Caco-2 (cell line): ENCODE results near the gene SH2D2A. TPM values are rescaled to one million over a fixed set of nuclear protein-coding genes. Genes with fewer than 3 reads are reported as not detected.

Source experiments
- BruUV-seq: library from RNA; stranded (reverse); fragments of 400-500 nt; replicated peaks from 2 replicates; lab custom pipeline; 2021; lab: Mats Ljungman, UMichigan
- CTCF ChIA-PET: fragments of 300-600 bp; sonication (Branson Sonifier 250); formaldehyde crosslinking; loops from one replicate; lab custom pipeline; 2022; ENCODE audit warnings: antibody characterized with exemption; lab: Charles Lee
- POLR2A ChIA-PET: fragments of 300-600 bp; sonication (Branson Sonifier 250); formaldehyde crosslinking; loops from one replicate; lab custom pipeline; 2022; ENCODE audit warnings: antibody characterized with exemption; lab: Charles Lee
- DNase-seq, 2 experiments: peaks; one replicate each; pipeline versions ENCODE4 v3.0.0 to v3.0.0-alpha.2; 2020 to 2022
- H3K27me3 ChIP-seq: replicated peaks from 2 replicates; pipeline ENCODE4 v1.6.0; 2011; ENCODE audit warnings: low read length; ENCODE audit not compliant: control insufficient read depth, insufficient read depth
- H3K36me3 ChIP-seq: 2 replicates; pipeline ENCODE4 v1.5.1; 2011; ENCODE audit warnings: low read length; ENCODE audit not compliant: control insufficient read depth, insufficient read depth
- H3K4me1 ChIP-seq: fragments of 250-450 bp; sonication (Bioruptor Pico); 2 replicates; pipeline ENCODE4 v1.5.1; 2020; ENCODE audit warnings: mild to moderate bottlenecking
- H3K4me3 ChIP-seq: 2 replicates; pipeline ENCODE4 v1.5.1; 2011; ENCODE audit warnings: low read depth, mild to moderate bottlenecking, control low read depth, low read length
- H3K9me3 ChIP-seq: fragments of 250-450 bp; sonication (Bioruptor Pico); 2 replicates; pipeline ENCODE4 v1.5.1; 2020; ENCODE audit warnings: mild to moderate bottlenecking, moderate library complexity
- H3K27ac Mint-ChIP-seq: one replicate; pipeline ENCODE4 v1.8.0; 2022; ENCODE audit warnings: mixed read lengths; ENCODE audit not compliant: unreplicated experiment
- H3K27me3 Mint-ChIP-seq: one replicate; pipeline ENCODE4 v1.8.0; 2022; ENCODE audit warnings: mixed read lengths; ENCODE audit not compliant: insufficient read depth, unreplicated experiment
- H3K36me3 Mint-ChIP-seq: one replicate; pipeline ENCODE4 v1.8.0; 2022; ENCODE audit warnings: mild to moderate bottlenecking, mixed read lengths; ENCODE audit not compliant: insufficient read depth, unreplicated experiment
- H3K4me1 Mint-ChIP-seq: one replicate; pipeline ENCODE4 v1.8.0; 2022; ENCODE audit warnings: low read depth, mixed read lengths; ENCODE audit not compliant: unreplicated experiment
- H3K4me3 Mint-ChIP-seq: one replicate; pipeline ENCODE4 v1.8.0; 2022; ENCODE audit warnings: mild to moderate bottlenecking, moderate library complexity, mixed read lengths; ENCODE audit not compliant: unreplicated experiment
- H3K9me3 Mint-ChIP-seq: one replicate; pipeline ENCODE4 v1.8.0; 2022; ENCODE audit warnings: mixed read lengths; ENCODE audit not compliant: unreplicated experiment
- CTCF ChIP-seq, 2 experiments: fragments of 200-600 bp in 1 of 2; IDR thresholded peaks; 1 replicate in 1 of 2; 2 replicates in 1 of 2; pipeline versions ENCODE4 v1.5.1 to v1.8.0; 2011 to 2022; ENCODE audit warnings: antibody characterized with exemption in 1 of 2, control low read depth in 1 of 2, inconsistent platforms in 1 of 2, low read depth in 1 of 2, low read length in 1 of 2, mild to moderate bottlenecking in 1 of 2, moderate library complexity in 1 of 2; ENCODE audit not compliant: insufficient read depth in 1 of 2, severe bottlenecking in 1 of 2, unreplicated experiment in 1 of 2
- intact Hi-C: fragments of 100-400 bp; cut with micrococcal nuclease; formaldehyde crosslinking; loops from one replicate; pipeline ENCODE4 v1.10.0; 2022; ENCODE audit not compliant: unreplicated experiment
- total RNA-seq: library from RNA; stranded (reverse); gene quantifications from 2 replicates; pipeline ENCODE4 v1.2.3, GENCODE V29; 2022

SH2D2A gene
- total RNA-seq, 1 experiment from 2014 or later = 5.5 TPM

DNA sequence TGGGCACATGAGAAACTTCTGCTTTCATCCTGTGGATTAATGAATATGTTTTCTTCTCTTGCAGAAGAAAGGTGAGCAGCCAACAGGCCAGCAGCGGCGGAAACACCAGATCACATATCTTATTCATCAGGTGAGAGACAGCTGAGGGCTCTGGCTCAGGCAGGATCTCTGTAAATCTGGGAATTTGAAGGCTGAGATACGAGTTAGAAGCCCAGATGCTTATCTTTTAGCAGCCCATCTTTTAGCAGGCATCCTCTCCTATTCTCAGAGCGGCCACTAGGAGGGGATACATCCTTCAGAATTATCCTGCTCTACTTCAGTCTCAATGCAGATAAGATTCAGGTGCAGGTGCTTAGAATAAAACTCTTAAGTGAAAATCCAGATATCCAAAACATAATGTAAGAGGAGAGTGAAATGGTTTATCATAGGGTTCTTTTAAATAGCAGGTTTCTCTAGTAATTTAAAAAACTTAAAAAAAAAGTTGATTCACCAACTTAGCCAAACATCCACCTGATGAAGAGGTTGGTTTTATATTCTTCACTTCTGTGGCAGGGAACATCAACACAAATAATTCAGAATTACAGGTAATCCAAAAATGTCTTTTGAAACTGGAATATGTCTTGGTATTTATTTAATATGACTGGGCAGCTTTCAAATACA is 19.3 kb downstream of the SH2D2A start:
- POLR2A ChIA-PET = no interaction called here

DNA sequence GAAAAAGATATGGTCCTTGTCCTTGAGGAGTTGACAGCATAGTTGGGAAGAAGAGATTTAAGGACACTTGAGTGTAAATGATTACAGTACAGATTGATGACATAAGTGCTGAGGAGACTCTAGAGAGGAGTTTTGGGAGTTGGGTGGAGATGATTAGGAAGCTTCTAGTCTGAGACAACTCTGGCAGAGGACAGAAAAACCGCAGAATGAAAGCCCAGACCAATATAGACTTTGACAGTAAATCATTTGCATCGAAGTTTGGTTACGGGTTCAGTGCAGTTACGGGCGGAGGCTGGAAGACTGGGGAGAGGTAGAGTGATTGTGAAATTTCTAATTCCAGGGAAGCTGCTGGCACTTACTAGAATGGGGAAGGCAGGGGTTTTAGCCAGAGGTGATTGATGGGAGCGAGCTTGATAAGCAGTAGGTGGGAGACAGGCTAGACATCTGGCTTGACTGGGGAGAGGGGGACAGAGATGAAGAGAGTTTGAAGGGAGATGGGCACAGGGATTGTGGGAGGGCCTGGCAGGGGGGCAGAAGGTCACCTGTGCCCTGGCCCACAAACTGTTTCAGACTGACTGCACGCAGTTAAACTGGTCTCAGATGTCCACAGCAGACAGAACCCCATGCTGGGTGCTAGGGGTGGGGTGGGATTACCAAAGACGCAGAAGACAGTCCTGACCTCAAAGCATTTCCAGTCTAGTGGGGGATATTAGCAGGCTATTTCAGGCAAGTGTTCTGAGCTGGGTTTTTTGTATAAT is 20.1 kb downstream of the SH2D2A start:
- Histone ChIP-seq H3K4me1 (no peaks in the 10 kb centered on the region), H3K9me3 (no peaks in the 10 kb centered on the region), H3K36me3 (peaks cover 10% of the 10 kb centered on the region), H3K27me3 (no peaks in the 10 kb centered on the region), H3K4me3 (no peak overlapping the region)
- POLR2A ChIA-PET = no interaction called here
- TF ChIP-seq CTCF (IDR thresholded peaks at IDR 0.05; ENCODE audit: insufficient read depth in 1 of 2, low read depth in 1 of 2, low read length in 1 of 2, severe bottlenecking in 1 of 2, unreplicated experiment in 1 of 2) = no peak
- Mint-ChIP-seq H3K27me3 (no peaks in the 10 kb centered on the region), H3K4me3 (no peak overlapping the region), H3K9me3 (no peaks in the 10 kb centered on the region), H3K36me3 (peaks cover 94% of the 10 kb centered on the region), H3K27ac (peak overlapping the region; percentile 12), H3K4me1 (no peaks in the 10 kb centered on the region)
- BruUV-seq = no TSS peak
- no peak for DNase-seq
- CTCF ChIA-PET = interaction anchor here (1.0 to 2.3 kb wide), 3 partner anchors 63 to 107 kb away, joined by 3 to 9 read pairs (median 3); partner anchors contain the start of genes INSRR and NTRK1
- intact Hi-C loops = loop anchor here (1.0 to 2.0 kb wide), 4 partner anchors 18 to 94 kb away; partner anchors contain the start of gene NTRK1

More for the DNA sequence above, 19.3 kb downstream of the SH2D2A start:
- Mint-ChIP-seq H3K4me1 (no peaks in the 10 kb centered on the region), H3K9me3 (no peaks in the 10 kb centered on the region), H3K36me3 (peaks cover 94% of the 10 kb centered on the region), H3K4me3 (no peak overlapping the region), H3K27ac (no peak overlapping the region), H3K27me3 (no peaks in the 10 kb centered on the region)
- no TSS peak for BruUV-seq
- peak; percentile 72 to 81 for TF ChIP-seq CTCF (IDR thresholded peaks at IDR 0.05; ENCODE audit: insufficient read depth in 1 of 2, low read depth in 1 of 2, low read length in 1 of 2, severe bottlenecking in 1 of 2, unreplicated experiment in 1 of 2)
- peaks cover 10% of the 10 kb centered on the region for H3K36me3 ChIP-seq
- H3K4me1 ChIP-seq = no peaks in the 10 kb centered on the region
- intact Hi-C loops = loop anchor here (1.0 to 2.0 kb wide), 4 partner anchors 17 to 93 kb away; partner anchors contain the start of gene NTRK1
- DNase-seq = peak; percentile 53 to 68
- no peaks in the 10 kb centered on the region for H3K27me3 ChIP-seq
- no peaks in the 10 kb centered on the region for H3K9me3 ChIP-seq
- CTCF ChIA-PET = interaction anchor here (0.9 to 2.3 kb wide), 2 partner anchors 63 to 173 kb away, joined by 3 to 9 read pairs; partner anchors contain the start of gene NTRK1
- H3K4me3 ChIP-seq = no peak overlapping the region

- no peaks in the 10 kb centered on the region for H3K4me1 ChIP-seq
- no peak for TF ChIP-seq CTCF (IDR thresholded peaks at IDR 0.05; ENCODE audit: insufficient read depth in 1 of 2, low read depth in 1 of 2, low read length in 1 of 2, severe bottlenecking in 1 of 2, unreplicated experiment in 1 of 2)
- H3K9me3 Mint-ChIP-seq = no peaks in the 10 kb centered on the region
- no peak overlapping the region for H3K4me3 Mint-ChIP-seq
- H3K36me3 Mint-ChIP-seq = peaks cover 94% of the 10 kb centered on the region
- no peak for DNase-seq
- ChIA-PET CTCF (interaction anchor here (1.0 to 2.3 kb wide), 3 partner anchors 63 to 106 kb away, joined by 3 to 9 read pairs (median 3); partner anchors contain the start of genes INSRR and NTRK1), POLR2A (no interaction called here)
- H3K4me1 Mint-ChIP-seq = no peaks in the 10 kb centered on the region
- H3K9me3 ChIP-seq = no peaks in the 10 kb centered on the region
- intact Hi-C loops = loop anchor here (2.0 kb wide), 1 partner anchor 19 kb away; no protein-coding TSS in a partner anchor
- no TSS peak for BruUV-seq
- H3K27me3 Mint-ChIP-seq = no peaks in the 10 kb centered on the region
- peak overlapping the region; percentile 12 for H3K27ac Mint-ChIP-seq
- no peaks in the 10 kb centered on the region for H3K27me3 ChIP-seq
- peaks cover 9% of the 10 kb centered on the region for H3K36me3 ChIP-seq
- no peak overlapping the region for H3K4me3 ChIP-seq
Measured at GRCh38 chr1:156795787-156796186, 20.9 kb downstream of the SH2D2A start.
